GM12878 (cell line): ENCODE data around the gene SNRPD3. TPM values are rescaled to one million over a fixed set of nuclear protein-coding genes. Genes with fewer than 3 reads are reported as not detected.

Experiments used
- ATAC-seq: fragments of 200-7000 bp; cut with Tn5 transposase; 3 replicates; pipeline ENCODE4 v1.9.1; 2020; ENCODE audit warnings: mild to moderate bottlenecking, moderate library complexity
- BruUV-seq: library from RNA; stranded (reverse); fragments of 400-500 nt; replicated peaks from 2 replicates; lab custom pipeline; 2021; lab: Mats Ljungman, UMichigan
- CTCF ChIA-PET: fragments of 300-600 bp; sonication (Branson Sonifier 250); formaldehyde crosslinking; extraction: SDS; loops from one replicate; lab custom pipeline; 2021; ENCODE audit warnings: inconsistent platforms; lab: Yijun Ruan, JAX
- POLR2A ChIA-PET: fragments of 350-600 bp; formaldehyde crosslinking; extraction: SDS; loops from one replicate; lab custom pipeline; 2021; ENCODE audit warnings: inconsistent platforms; lab: Charles Lee
- RAD21 ChIA-PET: fragments of 300-600 bp; sonication (Branson Sonifier 250); formaldehyde crosslinking; loops from one replicate; lab custom pipeline; 2023; ENCODE audit warnings: antibody characterized with exemption; ENCODE audit not compliant: unreplicated experiment; lab: Charles Lee
- SMC1A ChIA-PET: fragments of 300-600 bp; sonication (Branson Sonifier 250); formaldehyde crosslinking; loops from one replicate; lab custom pipeline; 2023; ENCODE audit not compliant: unreplicated experiment, uncharacterized antibody; lab: Charles Lee
- DNase-seq: peaks from one replicate; pipeline ENCODE4 v3.0.0-alpha.2; 2011; ENCODE audit warnings: low read depth, low spot score
- FAIRE-seq: peaks from 3 replicates; lab custom pipeline; 2011; peaks lifted over from hg19 to GRCh38; lab: Jason Lieb, UNC
- H2AFZ ChIP-seq: 2 replicates; pipeline ENCODE4 v1.6.0; 2011; ENCODE audit warnings: low read depth, low read length, control low read depth; ENCODE audit not compliant: control insufficient read depth
- H3K27ac ChIP-seq: 2 replicates; pipeline ENCODE4 v1.5.1; 2011; ENCODE audit warnings: control low read depth; ENCODE audit not compliant: control insufficient read depth, insufficient read depth
- H3K27me3 ChIP-seq, 2 experiments: replicated peaks in 1 of 2; 2 replicates each; pipeline versions ENCODE4 v1.6.0 to v1.6.1; 2011; ENCODE audit warnings: low read length in 1 of 2; ENCODE audit not compliant: control insufficient read depth in 2 of 2, insufficient read depth in 2 of 2
- H3K36me3 ChIP-seq, 2 experiments: 2 replicates each; pipeline ENCODE4 v1.5.1; 2011; ENCODE audit warnings: low read length in 1 of 2; ENCODE audit not compliant: control insufficient read depth in 2 of 2, insufficient read depth in 2 of 2
- H3K4me1 ChIP-seq: 2 replicates; pipeline ENCODE4 v1.6.1; 2011; ENCODE audit warnings: mild to moderate bottlenecking, low read length, moderate library complexity, mixed read lengths; ENCODE audit not compliant: control insufficient read depth, insufficient read depth
- H3K4me2 ChIP-seq: 2 replicates; pipeline ENCODE4 v1.6.0; 2011; ENCODE audit warnings: control low read depth; ENCODE audit not compliant: control insufficient read depth, insufficient read depth
- H3K4me3 ChIP-seq: fragments of 200-600 bp; sonication (generic); 2 replicates; pipeline ENCODE4 v1.5.1; 2016
- H3K79me2 ChIP-seq: 2 replicates; pipeline ENCODE4 v1.6.0; 2011; ENCODE audit warnings: low read length; ENCODE audit not compliant: control insufficient read depth, insufficient read depth
- H3K9ac ChIP-seq: 2 replicates; pipeline ENCODE4 v1.8.0; 2011; ENCODE audit warnings: low read length, control low read depth, mixed read lengths; ENCODE audit not compliant: control insufficient read depth, insufficient read depth
- H3K9me3 ChIP-seq: replicated peaks from 3 replicates; pipeline ENCODE4 v1.5.1; 2011; ENCODE audit warnings: mild to moderate bottlenecking, low read length; ENCODE audit not compliant: control insufficient read depth, insufficient read depth
- H4K20me1 ChIP-seq: 2 replicates; pipeline ENCODE4 v1.6.0; 2011; ENCODE audit not compliant: control insufficient read depth, insufficient read depth
- CBX5 ChIP-seq: sonication (generic); IDR thresholded peaks from 2 replicates; pipeline ENCODE4 v1.6.1; 2016; ENCODE audit warnings: low read depth, moderate library complexity, mild to moderate bottlenecking, inconsistent platforms
- CHD1 ChIP-seq: IDR thresholded peaks from 2 replicates; pipeline ENCODE4 v1.6.1; 2012; ENCODE audit warnings: low read depth, low read length, improper control_type of control experiment
- CHD2 ChIP-seq: IDR thresholded peaks from 2 replicates; pipeline ENCODE4 v1.6.1; 2011; ENCODE audit warnings: low read depth, low read length, improper control_type of control experiment, borderline replicate concordance
- GATAD2B ChIP-seq: fragments of 450-650 bp; conservative IDR thresholded peaks from 2 replicates; pipeline ENCODE4 v1.6.1; 2017; ENCODE audit warnings: low read depth, mild to moderate bottlenecking, moderate library complexity
- HDAC6 ChIP-seq: fragments of 200-600 bp; sonication (generic); IDR thresholded peaks from one replicate; pipeline ENCODE4 v1.8.0; 2017; ENCODE audit warnings: antibody characterized with exemption; ENCODE audit not compliant: unreplicated experiment
- JUNB ChIP-seq: IDR thresholded peaks from 2 replicates; pipeline ENCODE4 v1.6.1; 2016; ENCODE audit warnings: antibody characterized with exemption, mild to moderate bottlenecking
- MEF2B ChIP-seq: fragments of 450-650 bp; IDR thresholded peaks from 2 replicates; pipeline ENCODE4 v1.6.1; 2018; ENCODE audit warnings: mild to moderate bottlenecking, moderate library complexity; ENCODE audit not compliant: partially characterized antibody, poor library complexity, severe bottlenecking
- MTA3 ChIP-seq: IDR thresholded peaks from 2 replicates; pipeline ENCODE4 v1.6.1; 2012; ENCODE audit warnings: low read length, inconsistent platforms, borderline replicate concordance
- NFXL1 ChIP-seq: fragments of 450-650 bp; IDR thresholded peaks from 2 replicates; pipeline ENCODE4 v1.6.1; 2017; ENCODE audit warnings: antibody characterized with exemption, mild to moderate bottlenecking, borderline replicate concordance
- SMAD1 ChIP-seq: fragments of 450-650 bp; IDR thresholded peaks from 2 replicates; pipeline ENCODE4 v1.6.1; 2018; ENCODE audit warnings: mild to moderate bottlenecking, low read depth; ENCODE audit not compliant: partially characterized antibody
- TBL1XR1 ChIP-seq: IDR thresholded peaks from 2 replicates; pipeline ENCODE4 v1.6.1; 2012; ENCODE audit warnings: low read depth, low read length, improper control_type of control experiment
- TCF7 ChIP-seq: IDR thresholded peaks from 2 replicates; pipeline ENCODE4 v1.6.1; 2014; ENCODE audit warnings: antibody characterized with exemption, borderline replicate concordance
- YBX1 ChIP-seq: fragments of 450-650 bp; IDR thresholded peaks from 2 replicates; pipeline ENCODE4 v1.6.1; 2016; ENCODE audit warnings: antibody characterized with exemption
- WGBS: methylation state at CpG from one replicate; pipeline ENCODE4 v1.1.6; 2016; ENCODE audit warnings: low lambda C conversion rate; ENCODE audit not compliant: insufficient replicate concordance, insufficient coverage; ENCODE audit errors: missing lambda C conversion rate; 5-methylcytosine and 5-hydroxymethylcytosine counted together
- in situ Hi-C: fragments of 300-500 bp; cut with MboI; formaldehyde crosslinking; loops from 9 replicates; pipeline ENCODE4 v1.14.3; 2018; ENCODE audit warnings: mixed read lengths
- intact Hi-C: fragments of 100-400 bp; cut with micrococcal nuclease; formaldehyde crosslinking; loops from one replicate; pipeline ENCODE4 v1.14.2; 2022; ENCODE audit not compliant: unreplicated experiment
- polyA plus RNA-seq, 11 experiments: library from polyadenylated mRNA; depleted of rRNA in 4 of 11; unstranded in 6 of 11; stranded (reverse) in 5 of 11; fragments of >200 nt; fragmentation: Nextera tagmentation in 4 of 11; fragmentation: Illumina TruSeq in 1 of 11; extraction: Ambion mirVana in 4 of 11; extraction: Trizol in 1 of 11; gene quantifications; 1 replicate in 1 of 11; 2 replicates in 10 of 11; pipeline versions ENCODE4 v1.2.1 to v1.2.3, GENCODE V29; 2011 to 2016; ENCODE audit warnings: inconsistent platforms in 2 of 11, missing spikeins in 2 of 11, low read depth in 1 of 11
- total RNA-seq, 4 experiments: library from RNA; depleted of rRNA in 3 of 4; stranded (reverse); fragments of >200 nt in 3 of 4; fragmentation: Illumina TruSeq in 1 of 4; extraction: Trizol in 1 of 4; gene quantifications; 2 replicates each; pipeline versions ENCODE4 v1.2.1 to v1.2.3, GENCODE V29; 2013 to 2021
- TF ChIP-seq, protein P1 (sequence below): IDR thresholded peaks from 2 replicates; pipeline ENCODE4 v1.6.1; 2011; ENCODE audit warnings: mild to moderate bottlenecking, low read depth, low read length, moderate library complexity; ENCODE audit not compliant: insufficient replicate concordance
- TF ChIP-seq, protein P2 (sequence below): fragments of 450-650 bp; formaldehyde crosslinking; IDR thresholded peaks from 2 replicates; pipeline ENCODE4 v1.4.0; 2022; ENCODE audit warnings: mild to moderate bottlenecking, moderate library complexity
- TF ChIP-seq, protein P3 (sequence below), 3 experiments: IDR thresholded peaks in 2 of 3; conservative IDR thresholded peaks in 1 of 3; 2 replicates each; pipeline ENCODE4 v1.5.1; 2011; ENCODE audit warnings: low read depth in 3 of 3, low read length in 3 of 3, mild to moderate bottlenecking in 3 of 3, control low read depth in 2 of 3, moderate library complexity in 2 of 3, inconsistent platforms in 1 of 3, mixed read lengths in 1 of 3; ENCODE audit not compliant: control insufficient read depth in 2 of 3, insufficient read depth in 1 of 3; ENCODE audit errors: extremely low read depth in 1 of 3

Gene SNRPD3
- total and polyA plus RNA-seq, 10 of the 15 experiments (the other 5 are each of a cell fraction or from before 2014, with no cell fraction given), result 112 to 324 (median 242) TPM

DNA sequence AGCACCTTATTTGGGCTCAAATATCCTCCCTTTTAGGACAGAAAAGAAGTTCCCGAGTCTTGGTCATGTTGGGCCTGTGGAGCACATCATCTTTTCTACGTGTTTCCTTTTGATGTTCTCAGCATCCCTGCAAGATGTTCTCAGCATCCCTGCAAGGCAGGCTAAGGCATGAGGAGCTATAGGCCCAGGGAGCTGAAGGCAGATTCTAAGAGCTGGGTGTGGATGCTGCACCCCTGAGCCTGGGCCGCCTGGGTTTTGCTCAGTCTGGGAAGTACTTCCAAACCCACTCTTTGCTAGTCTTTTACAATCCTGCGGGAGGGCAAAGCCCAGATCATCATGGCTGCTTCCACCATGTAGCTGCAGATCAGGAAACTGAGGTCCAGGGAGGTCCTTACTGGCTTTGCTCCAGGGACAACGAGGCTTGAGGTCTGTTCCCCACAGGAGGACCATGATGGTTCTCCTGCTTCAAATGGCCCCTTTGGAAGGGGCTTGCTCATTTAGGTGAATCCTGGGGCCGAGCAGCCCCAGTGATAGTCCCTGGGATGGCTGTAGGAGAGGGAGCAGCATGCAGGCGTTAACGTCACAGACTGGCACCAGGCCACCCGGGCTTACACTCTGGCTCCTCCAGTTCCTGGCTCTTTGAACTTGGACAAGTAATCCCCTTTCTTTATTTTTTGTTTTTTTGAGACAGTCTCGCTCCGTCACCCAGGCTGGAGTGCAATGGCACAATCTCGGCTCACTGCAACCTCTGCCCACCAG is 26.4 kb downstream of the SNRPD3 start:
- ATAC-seq (no peak), FAIRE-seq (no peak), DNase-seq (no peak)
- SMC1A ChIA-PET, result no interaction called here
- no peak overlapping the region for H3K27ac ChIP-seq
- no peaks in the 10 kb centered on the region for H3K79me2 ChIP-seq
- in situ Hi-C loops, result no loop called here
- CTCF ChIA-PET, result no interaction called here
- no peaks in the 10 kb centered on the region for H3K9me3 ChIP-seq
- no peak overlapping the region for H3K9ac ChIP-seq
- 83% methylated on average over 12 of the region's 12 CpGs for WGBS
- intact Hi-C loops, result no loop called here
- no peak overlapping the region for H3K4me2 ChIP-seq
- H3K27me3 ChIP-seq, result no peaks in the 10 kb centered on the region
- POLR2A ChIA-PET, result interaction anchor here (0.6 kb wide), 1 partner anchor 176 kb away, joined by 4 read pairs; no protein-coding TSS in a partner anchor
- BruUV-seq, result no TSS peak
- no peak overlapping the region for H3K4me3 ChIP-seq
- RAD21 ChIA-PET, result interaction anchor here (0.6 to 0.8 kb wide), 2 partner anchors 11 kb away, joined by 3 read pairs; no protein-coding TSS in a partner anchor
- no peak overlapping the region for H2AFZ ChIP-seq
- H3K4me1 ChIP-seq, result no peaks in the 10 kb centered on the region
- no peaks in the 10 kb centered on the region for H3K36me3 ChIP-seq
- no peaks in the 10 kb centered on the region for H4K20me1 ChIP-seq
- TF ChIP-seq, protein P1, sequence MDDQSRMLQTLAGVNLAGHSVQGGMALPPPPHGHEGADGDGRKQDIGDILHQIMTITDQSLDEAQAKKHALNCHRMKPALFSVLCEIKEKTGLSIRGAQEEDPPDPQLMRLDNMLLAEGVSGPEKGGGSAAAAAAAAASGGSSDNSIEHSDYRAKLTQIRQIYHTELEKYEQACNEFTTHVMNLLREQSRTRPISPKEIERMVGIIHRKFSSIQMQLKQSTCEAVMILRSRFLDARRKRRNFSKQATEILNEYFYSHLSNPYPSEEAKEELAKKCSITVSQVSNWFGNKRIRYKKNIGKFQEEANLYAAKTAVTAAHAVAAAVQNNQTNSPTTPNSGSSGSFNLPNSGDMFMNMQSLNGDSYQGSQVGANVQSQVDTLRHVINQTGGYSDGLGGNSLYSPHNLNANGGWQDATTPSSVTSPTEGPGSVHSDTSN, result no peak
- TF ChIP-seq CHD1 (no peak), SMAD1 (no peak), MEF2B (no peak), JUNB (no peak), MTA3 (no peak), NFXL1 (no peak), HDAC6 (no peak), CHD2 (no peak), TBL1XR1 (no peak), YBX1 (no peak), GATAD2B (no peak), CBX5 (no peak), TCF7 (no peak)
- TF ChIP-seq, protein P2, sequence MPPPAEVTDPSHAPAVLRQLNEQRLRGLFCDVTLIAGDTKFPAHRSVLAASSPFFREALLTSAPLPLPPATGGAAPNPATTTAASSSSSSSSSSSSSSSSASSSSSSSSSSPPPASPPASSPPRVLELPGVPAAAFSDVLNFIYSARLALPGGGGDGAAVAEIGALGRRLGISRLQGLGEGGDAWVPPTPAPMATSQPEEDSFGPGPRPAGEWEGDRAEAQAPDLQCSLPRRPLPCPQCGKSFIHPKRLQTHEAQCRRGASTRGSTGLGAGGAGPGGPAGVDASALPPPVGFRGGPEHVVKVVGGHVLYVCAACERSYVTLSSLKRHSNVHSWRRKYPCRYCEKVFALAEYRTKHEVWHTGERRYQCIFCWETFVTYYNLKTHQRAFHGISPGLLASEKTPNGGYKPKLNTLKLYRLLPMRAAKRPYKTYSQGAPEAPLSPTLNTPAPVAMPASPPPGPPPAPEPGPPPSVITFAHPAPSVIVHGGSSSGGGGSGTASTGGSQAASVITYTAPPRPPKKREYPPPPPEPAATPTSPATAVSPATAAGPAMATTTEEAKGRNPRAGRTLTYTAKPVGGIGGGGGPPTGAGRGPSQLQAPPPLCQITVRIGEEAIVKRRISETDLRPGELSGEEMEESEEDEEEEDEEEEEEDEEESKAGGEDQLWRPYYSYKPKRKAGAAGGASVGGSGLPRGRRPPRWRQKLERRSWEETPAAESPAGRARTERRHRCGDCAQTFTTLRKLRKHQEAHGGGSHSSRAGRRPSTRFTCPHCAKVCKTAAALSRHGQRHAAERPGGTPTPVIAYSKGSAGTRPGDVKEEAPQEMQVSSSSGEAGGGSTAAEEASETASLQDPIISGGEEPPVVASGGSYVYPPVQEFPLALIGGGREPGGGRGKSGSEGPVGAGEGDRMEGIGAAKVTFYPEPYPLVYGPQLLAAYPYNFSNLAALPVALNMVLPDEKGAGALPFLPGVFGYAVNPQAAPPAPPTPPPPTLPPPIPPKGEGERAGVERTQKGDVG (CRISPR knock-in tag), result no peak
- TF ChIP-seq, protein P3, sequence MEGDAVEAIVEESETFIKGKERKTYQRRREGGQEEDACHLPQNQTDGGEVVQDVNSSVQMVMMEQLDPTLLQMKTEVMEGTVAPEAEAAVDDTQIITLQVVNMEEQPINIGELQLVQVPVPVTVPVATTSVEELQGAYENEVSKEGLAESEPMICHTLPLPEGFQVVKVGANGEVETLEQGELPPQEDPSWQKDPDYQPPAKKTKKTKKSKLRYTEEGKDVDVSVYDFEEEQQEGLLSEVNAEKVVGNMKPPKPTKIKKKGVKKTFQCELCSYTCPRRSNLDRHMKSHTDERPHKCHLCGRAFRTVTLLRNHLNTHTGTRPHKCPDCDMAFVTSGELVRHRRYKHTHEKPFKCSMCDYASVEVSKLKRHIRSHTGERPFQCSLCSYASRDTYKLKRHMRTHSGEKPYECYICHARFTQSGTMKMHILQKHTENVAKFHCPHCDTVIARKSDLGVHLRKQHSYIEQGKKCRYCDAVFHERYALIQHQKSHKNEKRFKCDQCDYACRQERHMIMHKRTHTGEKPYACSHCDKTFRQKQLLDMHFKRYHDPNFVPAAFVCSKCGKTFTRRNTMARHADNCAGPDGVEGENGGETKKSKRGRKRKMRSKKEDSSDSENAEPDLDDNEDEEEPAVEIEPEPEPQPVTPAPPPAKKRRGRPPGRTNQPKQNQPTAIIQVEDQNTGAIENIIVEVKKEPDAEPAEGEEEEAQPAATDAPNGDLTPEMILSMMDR (IDR thresholded peaks at IDR 0.05 in 2 of 3, conservative IDR thresholded peaks at IDR 0.05 in 1 of 3; ENCODE audit: control insufficient read depth in 2 of 3, extremely low read depth in 1 of 3, insufficient read depth in 1 of 3, low read depth in 3 of 3, low read length in 3 of 3), result no peak
